Measurements from ENCODE around the gene DDX49.

- no peak for TF ChIP-seq POLR2A (IDR thresholded peaks at IDR 0.05; ENCODE audit: low read length)
- no peak for TF ChIP-seq GATA1 (IDR thresholded peaks at IDR 0.05; ENCODE audit: low read depth, low read length)
Observed at GRCh38 chr19:18975869-18976268, 56.4 kb downstream of the DDX49 start.

All from erythroblast (primary cell).